AG20443 (cell line): ENCODE results near the gene DTX3.
"Not testable (repeated sequence)": the region's sequence is repeated elsewhere in the genome, so short reads cannot be mapped to it uniquely, and the experiment has no call there.

Source experiments
- DNase-seq: peaks from one replicate; pipeline ENCODE4 v3.0.0; 2012; ENCODE audit warnings: low spot score, mixed read lengths

The DTX3 gene

DNA sequence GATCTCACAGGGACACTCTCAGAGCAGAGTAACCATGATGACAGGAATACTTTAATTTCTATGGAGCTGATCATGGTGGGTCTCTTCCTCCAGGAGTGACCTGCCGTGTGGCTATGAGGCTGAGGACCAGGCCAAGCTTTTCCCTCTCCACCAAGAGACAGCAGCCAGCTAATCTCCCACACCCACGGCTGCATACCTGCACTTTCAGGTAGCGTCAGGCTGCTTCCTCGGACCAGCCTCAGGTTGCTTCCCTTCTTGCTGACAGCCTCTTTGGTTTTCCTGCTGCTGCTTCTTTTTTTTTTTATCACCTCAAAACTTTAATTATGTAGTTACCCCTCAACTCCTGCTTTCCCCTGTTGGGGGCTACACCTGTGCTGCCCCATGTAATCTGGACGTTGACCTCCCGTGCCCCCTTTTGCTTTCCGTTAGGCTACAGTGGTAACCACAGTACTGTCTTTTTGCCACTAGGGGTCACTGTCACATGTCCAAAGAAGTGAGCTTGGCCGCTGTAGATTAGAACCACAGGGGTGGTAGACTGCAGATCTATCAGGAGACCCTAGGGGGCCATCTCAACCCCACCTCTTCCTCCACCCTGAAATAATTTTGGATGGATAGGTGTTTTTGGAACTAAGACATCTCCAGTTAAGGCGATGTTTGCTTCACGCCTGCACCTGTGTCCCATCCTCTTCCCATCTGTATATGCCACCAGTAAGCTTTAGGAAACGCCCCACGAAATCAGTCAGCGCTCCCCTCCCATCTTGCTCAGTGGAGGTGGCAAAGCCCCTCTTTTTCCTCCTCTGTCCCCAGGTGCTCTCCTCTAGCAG, 21.4 kb upstream of the DTX3 start:
- peak; percentile 91 for DNase-seq

DNA sequence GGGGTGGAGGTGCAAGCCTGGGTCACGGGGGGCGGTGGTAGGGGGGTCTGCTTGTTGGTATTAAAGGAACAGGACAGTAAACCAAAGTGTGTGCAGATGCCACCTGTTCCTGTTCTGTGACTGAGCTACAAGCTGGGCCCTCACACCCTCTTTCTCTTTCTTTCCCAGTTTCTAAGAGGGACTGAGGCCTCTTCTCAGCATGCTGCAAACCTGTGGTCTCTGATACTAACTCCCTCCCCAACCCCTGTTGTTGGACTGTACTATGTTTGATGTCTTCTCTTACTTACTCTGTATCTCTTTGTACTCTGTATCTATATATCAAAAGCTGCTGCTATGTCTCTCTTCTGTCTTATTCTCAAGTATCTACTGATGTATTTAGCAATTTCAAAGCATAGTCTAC, 20.6 kb upstream of the DTX3 start:
- DNase-seq = no peak

DNA sequence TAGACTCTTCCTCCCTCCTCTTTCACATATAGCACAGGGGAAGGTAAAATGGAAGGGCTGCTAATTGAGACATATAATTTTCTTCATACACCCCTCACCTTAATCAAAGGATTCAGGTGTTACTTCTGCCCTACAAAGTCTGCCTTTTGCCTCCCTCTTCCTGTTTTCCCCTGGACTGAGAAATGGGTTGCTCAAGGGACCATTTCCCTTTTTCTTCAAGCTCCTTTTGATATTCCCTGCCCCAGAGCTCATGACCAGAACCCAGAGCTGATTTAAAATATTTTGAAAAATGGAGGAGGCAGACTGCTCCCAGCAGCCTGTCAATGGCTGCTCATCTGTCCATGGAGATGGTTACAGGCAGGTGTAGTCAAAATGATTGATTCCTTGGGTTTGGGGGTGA, 19.9 kb upstream of the DTX3 start:
- no peak for DNase-seq

GRCh38 chr12:57585156-57585555, 19.5 kb upstream of the DTX3 start:
- DNase-seq = no peak

DNA sequence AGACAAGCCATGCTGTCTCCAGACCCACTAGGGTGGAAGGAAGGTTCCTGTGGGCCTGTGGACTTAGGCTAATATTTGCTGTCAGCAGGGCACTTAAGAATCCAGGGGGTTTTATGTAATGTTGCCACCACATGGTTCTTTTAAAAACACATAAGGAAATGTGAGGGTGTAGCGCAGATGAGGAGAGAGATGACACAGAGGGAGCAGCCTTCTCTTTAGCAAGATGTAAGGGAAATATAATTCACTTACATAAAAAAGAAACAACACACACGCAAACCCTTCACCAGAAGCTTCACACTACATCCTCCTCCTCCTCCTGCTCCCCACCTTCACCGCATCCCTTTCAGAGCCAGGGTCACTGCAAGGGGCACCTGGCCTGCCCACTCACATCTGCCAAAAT, 18.5 kb upstream of the DTX3 start:
- DNase-seq = no peak

DNA sequence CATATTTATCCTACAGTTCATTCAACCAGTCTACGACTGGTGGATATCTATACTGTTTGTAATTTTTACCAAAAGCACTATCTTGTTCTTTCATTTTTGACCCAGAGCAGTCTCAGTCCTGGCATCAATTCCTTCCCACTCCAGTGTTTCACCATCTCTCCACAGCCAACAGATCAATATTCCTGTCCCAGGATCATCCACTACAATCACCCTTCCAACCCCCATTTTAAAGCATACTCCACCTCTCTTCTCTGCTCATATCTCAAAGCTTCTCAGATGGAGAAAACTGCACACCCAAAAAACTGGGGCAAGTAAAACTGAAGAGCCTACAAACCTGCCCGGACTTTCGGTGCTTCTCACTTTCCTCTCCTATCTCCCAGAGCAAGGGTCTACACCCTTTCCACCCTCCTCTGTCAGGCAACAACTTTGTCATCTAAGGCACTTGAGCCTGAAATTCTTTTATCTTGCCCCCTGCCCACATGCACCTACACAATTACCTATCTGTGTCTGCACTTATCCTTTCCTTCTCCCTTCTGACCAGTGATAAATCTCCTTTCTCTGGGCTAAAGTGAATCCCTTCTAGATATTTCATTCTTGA, 17.7 kb upstream of the DTX3 start:
- DNase-seq = no peak

DNA sequence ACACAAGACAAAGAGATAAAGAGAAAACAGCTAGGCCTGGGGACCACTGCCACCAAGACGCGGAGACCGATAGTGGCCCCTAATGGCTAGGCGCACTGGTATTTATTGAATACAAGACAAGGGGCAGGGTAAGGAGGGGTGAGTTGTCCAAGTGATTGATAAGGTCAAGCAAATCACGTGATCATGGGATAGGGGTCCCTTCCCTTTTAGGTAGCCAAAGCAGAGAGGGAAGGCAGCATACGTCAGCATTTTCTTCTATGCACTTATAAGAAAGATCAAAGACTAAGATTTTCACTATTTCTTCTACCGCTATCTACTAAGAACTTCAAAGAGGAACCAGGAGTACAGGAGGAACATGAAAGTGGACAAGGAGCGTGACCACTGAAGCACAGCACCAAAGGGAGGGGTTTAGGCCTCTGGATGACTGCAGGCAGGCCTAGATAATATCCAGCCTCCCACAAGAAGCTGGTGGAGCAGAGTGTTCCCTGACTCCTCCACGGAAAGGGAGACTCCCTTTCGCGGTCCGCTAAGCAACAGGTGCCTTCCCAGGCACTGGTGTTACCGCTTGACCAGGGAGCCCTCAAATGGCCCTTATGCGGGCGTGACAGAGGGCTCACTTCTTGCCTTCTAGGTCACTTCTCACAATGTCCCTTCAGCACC, 15.5 kb upstream of the DTX3 start:
- DNase-seq = not testable (repeated sequence)

DNA sequence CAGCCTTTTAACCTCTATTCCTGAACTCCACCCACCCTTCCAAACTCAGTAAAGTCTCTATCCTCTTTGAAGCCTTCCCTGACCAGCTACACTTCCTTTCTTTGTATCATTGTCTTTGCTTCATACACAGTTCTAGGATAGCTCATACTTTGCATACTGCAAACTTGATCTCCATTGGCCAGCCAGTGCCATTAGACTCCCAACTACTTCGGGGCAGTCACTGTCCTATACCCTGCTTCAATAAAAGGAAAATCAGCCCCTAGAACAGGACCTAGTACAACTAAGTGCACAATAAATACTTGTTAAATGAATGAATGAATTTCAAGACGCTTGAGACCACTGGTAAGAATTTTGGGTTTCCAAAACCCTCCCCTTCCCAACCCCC, 14.2 kb upstream of the DTX3 start:
- DNase-seq = no peak

GRCh38 chr12:57590864-57591781, 13.5 kb upstream of the DTX3 start, which contains the start of gene PIP4K2C:
TSS of gene PIP4K2C (plus strand) at chr12:57591192. CDS start at chr12:57591290, 98 bp downstream.
- DNase-seq = peak; percentile 91

DNA sequence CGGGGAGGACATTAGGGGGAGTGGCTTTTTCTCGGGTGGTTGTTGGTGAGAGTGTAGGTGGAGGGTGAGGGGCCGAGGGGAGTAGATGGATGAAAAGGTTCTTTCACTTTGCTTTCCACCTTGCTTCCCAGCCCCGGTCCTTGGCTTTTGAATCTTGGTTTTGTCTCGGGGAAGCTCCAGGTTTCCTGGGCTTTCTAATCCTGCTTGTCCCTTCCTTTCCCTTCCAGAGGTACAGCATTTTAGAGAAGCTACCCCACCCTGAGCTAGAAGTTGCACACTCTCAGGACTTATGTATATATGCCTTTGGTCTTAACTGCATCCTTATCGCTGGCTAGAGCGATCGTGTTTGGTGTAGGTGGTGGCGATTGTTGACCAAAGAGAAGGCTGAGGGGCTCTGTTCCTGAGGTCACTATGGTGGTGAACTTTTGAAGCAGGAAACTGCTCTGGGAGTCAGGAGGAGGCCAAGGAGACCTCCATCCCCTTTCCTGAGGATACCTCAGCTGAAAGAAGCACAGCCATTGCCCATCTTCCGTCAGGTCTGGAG, 12.8 kb upstream of the DTX3 start:
- DNase-seq = no peak

GRCh38 chr12:57592551-57593165, 12.0 kb upstream of the DTX3 start:
- no peak for DNase-seq

GRCh38 chr12:57593187-57593586, 11.4 kb upstream of the DTX3 start:
- no peak for DNase-seq

GRCh38 chr12:57600395-57600794, 4.2 kb upstream of the DTX3 start:
- DNase-seq = no peak

GRCh38 chr12:57602544-57602943, 2.1 kb upstream of the DTX3 start:
- no peak for DNase-seq

DNA sequence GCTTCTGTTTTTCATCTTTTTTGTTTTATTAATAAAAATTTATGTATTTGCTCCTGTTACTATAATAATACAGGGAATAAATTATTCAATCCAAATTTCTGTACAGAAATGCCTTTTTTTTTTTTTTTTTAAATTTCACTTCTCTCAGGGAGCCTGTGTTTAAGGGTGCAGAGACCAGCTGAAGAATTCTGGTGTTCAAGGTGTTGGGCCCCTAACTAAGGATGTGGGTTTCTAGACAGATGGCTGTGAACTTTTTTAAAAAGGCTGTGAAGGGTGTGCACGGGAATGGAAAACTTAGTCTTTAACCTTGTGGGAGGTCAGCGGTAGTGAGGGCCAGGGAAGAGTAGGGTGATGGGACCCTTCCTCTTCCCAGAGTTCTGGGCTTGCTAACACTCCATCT, 1.3 kb upstream of the DTX3 start:
- DNase-seq = no peak

- DNase-seq = peak; percentile 74
Observed at GRCh38 chr12:57603815-57604453, 690 bp upstream of the DTX3 start.

DNA sequence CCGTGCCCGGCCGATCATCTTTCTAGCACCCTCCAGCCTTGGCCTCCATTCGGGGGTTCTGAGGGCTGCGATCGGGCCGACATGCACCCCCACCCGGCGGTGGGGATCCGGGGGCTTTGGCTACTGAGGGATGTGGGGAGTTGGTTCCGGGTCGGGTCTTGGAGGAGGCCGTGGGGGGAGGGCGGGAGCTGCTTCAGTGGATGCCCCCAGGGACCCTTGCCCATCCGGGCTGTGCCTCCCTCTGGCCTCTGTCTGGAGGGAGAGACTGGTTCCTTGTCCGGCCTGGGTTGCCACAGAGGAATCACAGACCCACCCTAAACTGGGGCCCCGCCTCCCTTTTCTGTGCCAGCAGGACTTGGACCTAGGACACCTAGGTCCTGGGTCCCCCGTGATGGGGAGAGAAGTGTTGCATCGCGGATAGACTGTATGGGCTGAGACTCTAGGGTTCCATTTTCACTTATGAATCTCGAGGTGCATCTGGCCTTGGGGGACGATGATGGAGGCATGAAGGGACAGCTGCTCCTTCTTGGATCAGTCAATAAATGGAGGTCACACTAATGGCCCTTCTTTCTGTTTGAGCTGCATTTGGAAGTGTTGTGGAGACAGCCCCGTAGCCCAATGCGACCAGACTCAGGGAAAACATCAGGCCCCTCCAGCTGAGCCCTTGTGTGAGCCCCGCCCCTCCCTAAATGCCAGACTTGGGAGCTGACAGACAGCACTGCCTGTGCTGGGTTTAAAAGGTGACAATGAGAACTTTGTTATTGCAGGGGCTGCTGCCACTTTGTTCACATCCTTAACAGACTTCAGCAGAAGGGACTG, 577 bp downstream of the DTX3 start:
- peak; percentile 67 for DNase-seq

DNA sequence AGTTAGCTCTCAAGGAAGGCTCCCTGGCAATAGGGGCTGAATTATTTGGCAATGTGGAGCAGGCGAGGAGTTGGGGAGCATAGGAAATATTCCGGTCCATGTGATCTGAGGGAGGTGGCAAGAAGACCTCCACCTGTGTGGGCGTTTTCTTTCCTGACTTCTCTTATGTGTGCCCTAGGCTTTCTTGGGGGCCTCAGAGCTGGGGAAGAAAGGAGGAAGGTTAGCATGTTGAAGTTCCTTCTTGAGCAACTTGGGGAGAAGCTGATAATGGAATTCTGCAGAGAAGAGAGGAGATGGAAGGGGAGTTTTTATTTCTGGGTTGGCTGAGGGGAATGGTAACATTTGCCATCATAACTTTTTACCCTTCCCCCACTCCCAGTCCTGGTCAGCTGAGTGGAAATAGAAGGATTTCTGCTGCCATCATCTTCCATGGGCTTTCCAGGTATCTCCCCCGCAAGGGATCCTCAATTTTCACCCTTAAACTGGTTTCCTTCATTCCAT, 1.2 kb downstream of the DTX3 start:
- no peak for DNase-seq

- DNase-seq = no peak
Observed at GRCh38 chr12:57606399-57606798, 1.8 kb downstream of the DTX3 start.

GRCh38 chr12:57606821-57607220, 2.2 kb downstream of the DTX3 start:
- DNase-seq = no peak
